NCI-H2227 (cell line): ENCODE measurements around the gene TRAF7.
A peak's percentile ranks its signal among the peaks of the same experiment; 100 is the strongest.

Experiments
- DNase-seq: peaks from one replicate; lab custom pipeline; 2025; ENCODE audit not compliant: unreplicated experiment; lab: John Stamatoyannopoulos, UW

The TRAF7 gene

DNA sequence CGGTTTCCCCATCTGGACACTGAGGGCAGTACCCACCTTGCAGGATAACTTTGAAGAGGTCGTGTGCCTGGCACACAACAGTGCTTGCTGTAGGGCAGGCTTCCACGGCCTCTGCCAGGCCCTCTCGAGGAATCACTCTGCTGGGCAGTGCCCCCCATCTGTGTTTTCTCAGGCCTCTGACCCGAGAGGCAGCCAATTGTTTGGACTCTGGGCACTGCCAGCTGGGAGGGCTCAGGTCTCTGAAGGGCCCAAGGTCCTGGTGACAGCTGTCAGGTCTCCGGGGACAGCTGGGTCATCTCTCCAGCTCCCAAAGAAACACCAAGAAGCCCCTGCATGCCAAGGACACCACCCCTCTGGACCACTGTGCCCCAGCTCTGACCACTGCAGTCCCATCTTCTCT, 8.2 kb upstream of the TRAF7 start:
- no peak for DNase-seq

GRCh38 chr16:2147981-2148671, 7.5 kb upstream of the TRAF7 start, which contains the start of gene RAB26:
Gene RAB26, plus strand, starts transcription at chr16:2148625. Its CDS starts 159 bp downstream, at chr16:2148784.
- DNase-seq, result peak; percentile 76

- DNase-seq, result no peak
These were observed 6.6 kb upstream of the TRAF7 start for GRCh38 chr16:2148714-2149629.

GRCh38 chr16:2149630-2150417, 5.8 kb upstream of the TRAF7 start:
- DNase-seq, result no peak

DNA sequence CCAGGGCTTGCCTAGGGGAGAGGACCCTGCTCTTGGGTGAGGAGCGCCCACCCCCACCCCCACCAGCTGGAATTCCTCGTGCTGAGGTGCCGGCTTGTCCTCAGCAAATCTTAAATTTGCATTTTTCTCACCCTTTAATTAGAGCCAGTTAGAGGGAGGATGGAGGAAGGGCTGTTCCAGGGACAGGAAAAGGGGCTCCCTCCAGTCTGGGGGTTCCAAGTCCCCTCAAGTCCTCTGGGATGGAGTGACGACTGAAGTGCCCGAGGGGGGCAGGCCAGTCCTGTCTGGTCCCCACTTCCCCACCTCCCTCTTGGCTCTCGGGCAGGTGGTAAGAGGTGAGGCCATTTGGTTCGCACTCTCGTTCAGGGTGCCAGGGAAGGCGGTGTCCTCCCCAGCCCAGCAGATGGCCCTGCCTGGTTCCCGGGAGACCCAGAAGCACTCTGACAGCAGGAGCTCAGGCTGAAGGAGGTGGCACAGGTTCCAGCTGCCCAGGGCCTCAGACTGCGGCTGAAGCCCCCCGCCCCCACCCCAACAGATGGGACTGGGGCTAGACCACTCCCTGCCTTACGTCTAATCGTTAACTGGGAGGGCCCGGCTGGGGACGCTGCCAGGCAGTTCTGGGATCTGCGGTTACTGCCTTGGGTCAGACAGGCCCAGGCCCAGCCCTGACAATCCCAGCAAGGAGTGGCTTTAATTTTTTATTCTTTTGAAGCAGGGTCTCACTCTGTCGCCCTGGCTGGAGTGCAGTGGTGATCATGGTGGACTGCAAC, 5.0 kb upstream of the TRAF7 start:
- peak; percentile 57 for DNase-seq

DNA sequence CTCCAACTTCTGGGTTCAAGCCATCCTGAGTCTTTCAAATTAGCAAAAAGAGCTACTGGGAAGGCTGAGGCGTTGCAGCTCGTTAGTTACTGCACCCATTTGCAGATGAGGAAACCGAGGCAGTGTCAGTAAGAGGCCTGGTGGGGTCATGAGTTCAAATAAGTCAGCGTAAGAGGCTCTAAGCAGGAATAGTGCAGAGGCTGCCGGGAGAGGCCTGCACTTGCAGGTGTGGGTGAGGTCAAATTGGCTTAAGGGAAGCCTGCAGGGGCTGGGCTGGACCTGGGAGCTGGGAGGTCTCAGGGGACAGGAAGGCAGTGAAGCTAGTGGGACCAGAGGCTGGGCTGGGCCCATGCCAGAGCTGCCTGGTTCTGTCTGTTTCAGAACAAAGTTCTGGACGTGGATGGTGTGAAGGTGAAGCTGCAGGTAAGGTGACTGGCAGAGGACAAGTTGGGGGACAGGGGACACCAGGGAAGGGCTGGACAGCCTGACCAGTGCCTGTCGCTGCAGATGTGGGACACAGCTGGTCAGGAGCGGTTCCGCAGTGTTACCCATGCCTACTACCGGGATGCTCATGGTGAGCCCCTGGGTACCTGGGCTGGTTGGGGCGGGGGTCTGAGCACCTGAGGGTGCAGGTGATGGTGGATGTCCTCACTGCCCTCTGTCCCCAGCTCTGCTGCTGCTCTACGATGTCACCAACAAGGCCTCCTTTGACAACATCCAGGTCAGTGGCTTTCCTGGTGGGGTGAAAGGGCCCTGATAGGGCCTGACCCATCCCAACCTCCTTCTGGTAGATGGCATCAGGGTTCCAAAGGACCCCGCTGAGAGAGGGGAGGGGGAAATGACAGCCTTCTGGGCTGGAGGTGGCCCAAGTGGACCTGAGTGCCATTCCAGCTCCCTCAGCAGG, 4.1 kb upstream of the TRAF7 start:
- no peak for DNase-seq

DNA sequence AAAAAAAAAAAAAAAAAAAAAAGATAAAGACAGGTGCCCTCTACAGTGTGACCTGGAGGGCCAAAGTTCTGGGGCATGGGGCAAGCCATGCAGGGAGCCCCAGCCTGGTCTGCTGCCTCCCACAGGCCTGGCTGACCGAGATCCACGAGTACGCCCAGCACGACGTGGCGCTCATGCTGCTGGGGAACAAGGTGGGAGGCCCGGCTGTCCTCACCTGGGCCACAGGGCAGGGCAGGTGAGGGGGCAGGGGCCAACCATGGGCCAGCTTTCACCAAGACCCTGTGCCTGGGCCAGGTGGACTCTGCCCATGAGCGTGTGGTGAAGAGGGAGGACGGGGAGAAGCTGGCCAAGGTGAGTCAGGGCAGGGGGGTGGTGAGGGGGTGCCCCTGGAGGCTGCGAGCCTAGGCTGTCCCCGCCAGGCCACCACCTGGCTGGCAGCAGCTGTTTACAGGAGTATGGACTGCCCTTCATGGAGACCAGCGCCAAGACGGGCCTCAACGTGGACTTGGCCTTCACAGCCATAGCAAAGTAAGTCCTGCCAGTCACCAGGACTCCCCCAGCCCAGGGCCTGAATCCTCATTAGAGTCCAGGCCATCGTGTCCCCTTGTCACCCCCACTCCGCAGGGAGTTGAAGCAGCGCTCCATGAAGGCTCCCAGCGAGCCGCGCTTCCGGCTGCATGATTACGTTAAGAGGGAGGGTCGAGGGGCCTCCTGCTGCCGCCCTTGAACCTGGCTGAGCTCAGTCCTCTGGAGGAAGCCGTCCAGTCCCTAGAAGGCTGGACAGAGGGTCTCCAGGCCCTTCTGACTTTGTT, 2.7 kb upstream of the TRAF7 start:
- peak; percentile 59 for DNase-seq

GRCh38 chr16:2154533-2155090, 970 bp upstream of the TRAF7 start:
- DNase-seq, result no peak

DNA sequence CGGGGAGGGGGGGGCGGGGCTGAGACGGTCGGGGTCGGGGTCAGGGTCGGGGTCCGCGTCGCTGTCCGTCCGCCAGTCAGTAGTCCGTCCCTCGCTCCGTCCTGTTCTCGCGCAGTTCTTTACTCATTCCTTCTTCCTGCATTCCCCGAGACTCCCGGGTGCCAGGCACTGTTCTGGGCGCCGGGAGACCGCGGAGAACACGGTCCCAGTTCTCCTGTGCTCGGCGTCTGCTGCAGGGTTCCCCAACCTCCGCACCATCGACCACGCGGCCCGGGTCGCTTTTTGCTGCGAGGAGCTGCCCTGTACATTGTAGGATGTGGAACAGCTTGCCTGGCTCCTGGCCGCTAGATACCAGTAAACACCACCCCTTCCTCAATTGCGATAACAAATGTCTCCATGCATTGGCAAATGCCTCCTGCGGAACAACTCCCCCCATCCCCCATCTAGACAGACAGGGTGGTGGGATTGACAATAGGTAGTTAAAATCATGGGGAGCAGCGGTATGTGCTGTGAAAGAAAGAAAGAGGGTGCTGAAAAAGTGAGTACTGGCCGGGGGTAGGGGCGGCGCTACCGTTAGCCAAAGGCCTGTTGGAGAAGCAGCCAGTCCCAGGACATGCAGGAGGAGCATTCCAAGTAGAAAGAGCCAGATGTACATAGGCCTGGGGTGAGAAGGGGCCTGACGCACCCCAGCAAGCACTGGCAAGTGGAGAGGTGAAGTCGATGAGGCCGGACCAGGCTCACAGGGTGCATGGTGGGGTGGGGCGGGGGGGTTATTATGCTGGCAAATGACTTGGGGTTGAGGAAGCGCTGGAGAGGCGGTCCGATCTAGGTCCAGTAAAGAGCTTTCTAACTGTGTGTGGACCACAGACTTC, 631 bp downstream of the TRAF7 start:
- DNase-seq, result peak; percentile 40

- no peak for DNase-seq
These were observed 1.3 kb downstream of the TRAF7 start for GRCh38 chr16:2156849-2157224.

DNA sequence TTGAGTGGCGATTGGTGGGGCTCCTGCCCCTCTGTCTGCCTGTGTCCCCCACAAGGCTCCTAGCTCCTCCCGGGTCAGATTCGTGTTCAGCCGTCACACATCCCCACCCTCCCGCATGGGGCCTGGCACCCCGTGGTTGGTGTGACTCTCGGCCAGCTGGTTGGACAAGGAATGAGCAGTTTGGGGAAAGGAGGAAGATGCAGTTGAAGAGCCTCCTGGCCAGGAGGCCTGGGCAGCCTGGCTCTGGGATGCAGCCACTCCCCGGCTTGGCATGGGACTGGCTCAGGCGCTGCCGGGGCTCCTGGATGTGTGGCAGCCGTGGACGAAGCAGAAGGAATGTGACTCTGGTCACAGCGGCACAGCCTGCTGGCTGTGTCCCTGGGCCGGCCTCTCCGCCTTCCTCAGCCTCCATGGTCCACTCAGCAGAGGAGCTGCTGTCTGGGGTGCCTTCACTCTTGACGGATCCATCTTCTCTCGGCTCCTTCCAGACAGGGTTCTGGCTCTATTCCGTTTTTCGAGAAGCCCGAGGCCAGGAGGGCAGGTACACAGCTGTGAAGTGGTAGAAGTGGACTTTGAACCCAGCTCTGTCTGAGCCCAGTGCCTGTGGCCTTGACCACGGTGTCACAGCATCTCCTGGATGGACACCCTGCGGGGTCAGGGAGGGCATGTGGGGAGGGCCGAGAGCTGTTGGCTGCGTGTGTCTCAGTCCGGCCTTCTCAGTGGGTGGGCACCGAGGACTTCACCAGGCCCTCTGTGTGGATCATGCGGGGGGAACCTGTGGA, 2.1 kb downstream of the TRAF7 start:
- no peak for DNase-seq

DNA sequence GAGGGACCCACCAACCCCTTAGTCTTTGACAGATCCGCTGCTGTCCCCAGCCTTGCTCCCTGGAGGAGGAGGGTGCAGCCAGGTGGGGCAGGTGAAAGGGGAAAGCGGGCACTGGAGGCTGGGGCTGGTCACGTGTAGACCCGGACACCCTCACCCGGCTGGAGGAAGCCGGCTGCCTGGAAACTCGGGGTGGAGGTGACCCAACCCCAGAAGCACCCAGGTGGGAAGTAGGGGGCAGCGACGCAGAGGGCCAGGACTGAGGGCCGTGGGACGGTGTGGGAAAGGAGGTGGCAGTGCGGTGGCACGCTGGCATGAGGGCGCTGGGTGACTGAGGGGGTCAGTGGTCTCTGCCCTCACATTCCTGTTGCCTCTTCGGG, 2.7 kb downstream of the TRAF7 start:
- no peak for DNase-seq

DNA sequence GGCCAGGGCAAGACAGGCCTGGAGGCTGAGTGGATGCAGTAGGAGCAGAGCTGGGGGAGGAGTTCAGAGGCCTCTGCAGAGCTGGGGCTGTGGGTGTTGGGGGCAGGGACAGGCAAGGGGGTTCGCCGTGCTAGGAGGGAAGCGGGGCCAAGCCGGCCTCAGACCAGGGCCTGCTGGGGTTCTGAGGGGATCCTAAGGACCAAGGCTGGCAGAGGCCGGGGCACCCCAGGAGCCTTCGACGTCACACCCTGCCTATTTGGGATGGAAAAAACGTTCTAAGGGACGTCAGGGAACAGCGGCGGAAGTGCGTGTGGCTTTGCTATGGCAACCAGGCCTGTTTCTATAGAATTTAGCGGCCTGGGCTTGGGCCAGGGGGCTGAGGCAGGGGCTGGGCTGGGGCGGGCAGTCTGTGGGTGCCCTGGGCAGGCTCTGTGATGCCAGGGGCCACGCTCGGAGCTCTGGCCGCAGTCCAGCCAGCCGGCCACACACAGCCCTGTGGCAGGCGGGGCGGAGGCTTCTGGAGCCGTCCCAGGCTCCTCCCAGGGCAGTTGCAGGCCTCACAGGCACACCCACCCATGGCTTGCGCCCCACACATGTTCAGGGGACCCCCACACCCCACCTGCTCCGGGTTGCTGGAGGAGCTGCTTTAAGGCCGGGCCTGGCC, 3.7 kb downstream of the TRAF7 start:
- DNase-seq, result peak; percentile 49

DNA sequence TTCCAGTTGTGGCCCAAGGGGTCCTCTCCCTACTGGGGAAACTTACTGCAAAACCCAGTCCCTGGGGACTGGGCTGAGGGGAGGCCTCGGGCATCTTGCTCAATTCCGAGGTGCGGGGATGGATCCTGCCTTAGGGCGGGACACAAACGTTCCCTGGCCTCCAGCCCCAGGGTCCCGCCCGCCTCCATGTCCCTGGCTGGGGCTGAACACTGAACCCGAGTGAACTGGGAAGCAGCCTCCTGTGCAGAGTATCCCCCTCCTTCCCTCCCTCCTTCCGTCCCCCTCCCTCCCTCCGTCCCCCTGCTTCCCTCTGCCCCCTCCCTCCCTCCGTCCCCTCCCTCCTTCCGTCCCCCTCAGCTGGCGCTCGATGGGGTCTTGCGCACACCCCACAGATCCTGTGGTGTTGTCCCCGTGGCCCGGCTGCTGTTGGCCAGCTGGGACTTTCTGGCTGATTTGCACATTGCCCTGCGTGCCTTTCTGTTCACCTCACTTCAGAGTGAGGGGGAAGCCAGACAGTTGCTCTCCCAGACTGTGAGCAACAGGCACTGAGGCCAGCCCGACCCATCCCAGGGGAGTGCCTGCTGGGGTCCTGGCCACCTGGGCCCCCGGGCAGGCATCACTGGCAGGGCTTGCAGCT, 5.5 kb downstream of the TRAF7 start:
- DNase-seq, result no peak

GRCh38 chr16:2161911-2162310, 6.3 kb downstream of the TRAF7 start:
- no peak for DNase-seq

DNA sequence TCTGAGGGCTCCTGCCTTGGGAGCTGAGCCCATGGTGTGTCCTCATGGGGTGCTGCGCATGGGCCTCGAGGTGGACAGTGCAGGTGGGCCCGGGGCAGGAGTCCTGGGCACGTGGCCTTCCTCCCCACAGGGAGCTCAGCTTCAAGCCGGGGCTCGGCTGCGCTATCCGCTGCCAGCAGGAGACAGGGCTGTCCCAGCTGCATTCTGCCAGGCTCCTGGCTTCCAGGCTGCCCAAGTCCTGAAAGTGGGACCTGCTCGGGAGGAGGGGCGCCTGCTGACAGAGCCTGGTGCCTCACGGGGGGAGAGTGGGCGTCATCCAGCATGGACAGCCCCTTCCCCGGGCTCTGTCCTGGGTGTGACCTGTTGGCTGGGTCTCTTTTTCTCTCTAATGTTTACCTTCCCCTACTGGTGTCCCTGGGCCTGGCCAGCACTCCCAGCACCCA, 7.1 kb downstream of the TRAF7 start:
- no peak for DNase-seq
